ENCODE results near the gene TNFAIP8L1. TPM values are rescaled to one million over a fixed set of nuclear protein-coding genes. Genes with fewer than 3 reads are reported as not detected.

Gene TNFAIP8L1
- total RNA-seq, 1 experiment from 2014 or later, result 17.8 TPM

- intact Hi-C loops (cut with micrococcal nuclease; ENCODE audit: unreplicated experiment), result no loop called here
- H3K9me2 ChIP-seq (ENCODE audit: insufficient read depth), result no peaks in the 10 kb centered on the region
- H3K79me2 ChIP-seq (ENCODE audit: low read depth), result no peaks in the 10 kb centered on the region
- no peak for DNase-seq
- H3K27ac ChIP-seq, result no peak overlapping the region
- H3F3A ChIP-seq (ENCODE audit: insufficient read depth, low read depth), result no peaks in the 10 kb centered on the region
- H3K36me3 ChIP-seq (ENCODE audit: low read depth), result no peaks in the 10 kb centered on the region
- TF ChIP-seq EZH2 (IDR thresholded peaks at IDR 0.05; ENCODE audit: low read depth), result no peak
- TF ChIP-seq CTCF (conservative IDR thresholded peaks at IDR 0.05), result no peak
- H3K4me1 ChIP-seq (replicated peaks; ENCODE audit: insufficient read depth), result no peaks in the 10 kb centered on the region
- POLR2A ChIA-PET (ENCODE audit: unreplicated experiment), result no interaction called here
- H2AFZ ChIP-seq, result no peak overlapping the region
- CTCF ChIA-PET, result no interaction called here
- no peaks in the 10 kb centered on the region for H3K9me3 ChIP-seq (ENCODE audit: insufficient read depth, low read depth)
- H3K4me2 ChIP-seq, result no peak overlapping the region
- no peaks in the 10 kb centered on the region for H3K27me3 ChIP-seq (ENCODE audit: insufficient read depth, low read depth)
- H3K4me3 ChIP-seq, result no peak overlapping the region
- no TSS peak for BruUV-seq (replicated peaks)
- H4K20me1 ChIP-seq (ENCODE audit: insufficient read depth), result no peaks in the 10 kb centered on the region
Observed at GRCh38 chr19:4657262-4657661, 17.9 kb downstream of the TNFAIP8L1 start.

GRCh38 chr19:4657835-4658234 is 18.5 kb downstream of the TNFAIP8L1 start:
- ChIA-PET CTCF (interaction anchor here (0.5 kb wide), 1 partner anchor 10 kb away, joined by 4 read pairs; no protein-coding TSS in a partner anchor), POLR2A (ENCODE audit: unreplicated experiment) (no interaction called here)
- TF ChIP-seq EZH2 (IDR thresholded peaks at IDR 0.05; ENCODE audit: low read depth), result no peak
- TF ChIP-seq CTCF (conservative IDR thresholded peaks at IDR 0.05), result no peak
- Histone ChIP-seq H3K9me2 (ENCODE audit: insufficient read depth) (no peaks in the 10 kb centered on the region), H3K27me3 (ENCODE audit: insufficient read depth, low read depth) (no peaks in the 10 kb centered on the region), H4K20me1 (ENCODE audit: insufficient read depth) (no peaks in the 10 kb centered on the region), H3K79me2 (ENCODE audit: low read depth) (no peaks in the 10 kb centered on the region), H3K4me3 (no peak overlapping the region), H3K4me2 (no peak overlapping the region), H3K9me3 (ENCODE audit: insufficient read depth, low read depth) (no peaks in the 10 kb centered on the region), H3K4me1 (replicated peaks; ENCODE audit: insufficient read depth) (no peaks in the 10 kb centered on the region), H3K36me3 (ENCODE audit: low read depth) (no peaks in the 10 kb centered on the region), H3K27ac (no peak overlapping the region), H3F3A (ENCODE audit: insufficient read depth, low read depth) (no peaks in the 10 kb centered on the region), H2AFZ (no peak overlapping the region)
- no TSS peak for BruUV-seq (replicated peaks)
- no peak for DNase-seq
- intact Hi-C loops (cut with micrococcal nuclease; ENCODE audit: unreplicated experiment), result no loop called here

DNA sequence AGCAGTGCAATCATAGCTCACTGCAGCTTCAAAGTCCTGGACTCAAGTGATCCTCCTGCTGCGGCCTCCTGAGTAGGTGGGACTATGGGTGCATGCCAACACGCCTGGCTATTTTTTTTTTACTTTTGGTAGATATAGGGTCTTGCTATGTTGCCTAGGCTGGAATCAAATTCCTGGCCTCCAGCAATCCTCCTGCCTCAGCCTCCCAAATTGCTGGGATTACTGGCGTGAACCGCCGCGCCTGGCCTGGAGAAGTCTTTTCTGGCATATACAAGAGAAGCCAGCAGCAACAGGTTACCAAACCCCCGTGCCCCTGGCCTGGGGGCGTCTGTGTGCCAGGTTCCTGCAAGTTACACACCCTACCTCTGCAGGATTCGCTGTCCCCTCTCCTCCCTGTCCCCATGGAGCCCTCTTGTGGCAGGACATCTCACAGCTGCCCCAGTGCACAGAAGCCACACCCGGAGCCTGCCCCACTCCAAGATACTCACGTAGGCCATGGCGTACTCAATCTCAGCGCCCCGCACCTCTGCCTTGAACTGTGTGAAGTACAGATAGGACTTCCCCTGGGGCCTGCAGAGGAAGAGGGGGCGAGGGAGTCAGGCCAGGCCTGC is 21.0 kb downstream of the TNFAIP8L1 start:
- BruUV-seq (replicated peaks), result no TSS peak
- no peak overlapping the region for H3K27ac ChIP-seq
- H3K9me3 ChIP-seq (ENCODE audit: insufficient read depth, low read depth), result no peaks in the 10 kb centered on the region
- no peaks in the 10 kb centered on the region for H3K36me3 ChIP-seq (ENCODE audit: low read depth)
- no peaks in the 10 kb centered on the region for H3K27me3 ChIP-seq (ENCODE audit: insufficient read depth, low read depth)
- DNase-seq, result peak in 1 of 2 experiments; percentile 33
- ChIA-PET POLR2A (ENCODE audit: unreplicated experiment) (interaction anchor here (0.7 kb wide), 1 partner anchor 167 kb away, joined by 3 read pairs; no protein-coding TSS in a partner anchor), CTCF (no interaction called here)
- no peak overlapping the region for H3K4me2 ChIP-seq
- no peak for TF ChIP-seq CTCF (conservative IDR thresholded peaks at IDR 0.05)
- no peak for TF ChIP-seq EZH2 (IDR thresholded peaks at IDR 0.05; ENCODE audit: low read depth)
- no peaks in the 10 kb centered on the region for H3K4me1 ChIP-seq (replicated peaks; ENCODE audit: insufficient read depth)
- intact Hi-C loops (cut with micrococcal nuclease; ENCODE audit: unreplicated experiment), result no loop called here
- H4K20me1 ChIP-seq (ENCODE audit: insufficient read depth), result no peaks in the 10 kb centered on the region
- no peak overlapping the region for H2AFZ ChIP-seq
- H3F3A ChIP-seq (ENCODE audit: insufficient read depth, low read depth), result no peaks in the 10 kb centered on the region
- H3K79me2 ChIP-seq (ENCODE audit: low read depth), result no peaks in the 10 kb centered on the region
- no peak overlapping the region for H3K4me3 ChIP-seq
- H3K9me2 ChIP-seq (ENCODE audit: insufficient read depth), result no peaks in the 10 kb centered on the region
